Subcutaneous adipose tissue (tissue), 4 donors: Measurements from ENCODE around the gene AP3B2. TPM values are rescaled to one million over a fixed set of nuclear protein-coding genes. Genes with fewer than 3 reads are reported as not detected.

Experiments used
- total RNA-seq, 4 donors: library from RNA; depleted of rRNA; stranded (reverse); fragments of >200 nt; gene quantifications; one replicate each; pipeline ENCODE4 v1.1.0, GENCODE V29; 2016
- TF ChIP-seq, protein P1 (sequence below): fragments of 450-650 bp; IDR thresholded peaks from one replicate; pipeline ENCODE4 v1.5.1; 2016; ENCODE audit warnings: low read depth, mild to moderate bottlenecking, control low read depth, antibody characterized with exemption, moderate library complexity

AP3B2 gene
- total RNA-seq, 4 donors from 2014 or later, result 0.82 to 3.4 (median 2.5) TPM

DNA sequence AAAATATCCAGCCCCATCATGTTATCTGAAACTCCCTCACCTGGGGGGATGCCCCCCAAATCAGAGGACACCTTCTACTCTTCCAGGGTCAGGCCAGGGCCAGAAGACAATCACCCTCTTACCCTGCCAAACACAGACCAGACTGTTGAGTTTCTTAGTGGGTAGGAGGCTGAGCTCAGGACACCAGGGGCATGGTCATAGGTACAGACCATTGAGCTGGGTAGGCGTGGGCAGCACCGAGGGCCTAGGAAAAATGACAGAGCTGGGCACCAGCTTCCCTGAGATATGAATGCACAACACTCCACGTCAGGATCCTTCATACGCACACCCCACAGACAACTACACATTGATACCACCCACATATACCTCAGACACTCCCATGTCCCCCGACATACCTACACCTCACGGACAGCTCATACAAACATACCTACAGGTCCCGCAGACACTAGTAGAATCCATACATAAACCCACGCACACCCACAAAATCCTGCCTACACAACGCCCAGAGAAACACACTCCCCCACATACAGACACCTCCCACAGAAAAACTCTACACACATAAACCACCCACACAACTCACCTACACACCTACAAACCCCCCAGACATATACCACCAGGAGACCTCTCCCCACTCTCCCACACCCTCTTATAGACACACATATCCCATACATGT lies 11.8 kb downstream of the AP3B2 start:
- TF ChIP-seq, protein P1, sequence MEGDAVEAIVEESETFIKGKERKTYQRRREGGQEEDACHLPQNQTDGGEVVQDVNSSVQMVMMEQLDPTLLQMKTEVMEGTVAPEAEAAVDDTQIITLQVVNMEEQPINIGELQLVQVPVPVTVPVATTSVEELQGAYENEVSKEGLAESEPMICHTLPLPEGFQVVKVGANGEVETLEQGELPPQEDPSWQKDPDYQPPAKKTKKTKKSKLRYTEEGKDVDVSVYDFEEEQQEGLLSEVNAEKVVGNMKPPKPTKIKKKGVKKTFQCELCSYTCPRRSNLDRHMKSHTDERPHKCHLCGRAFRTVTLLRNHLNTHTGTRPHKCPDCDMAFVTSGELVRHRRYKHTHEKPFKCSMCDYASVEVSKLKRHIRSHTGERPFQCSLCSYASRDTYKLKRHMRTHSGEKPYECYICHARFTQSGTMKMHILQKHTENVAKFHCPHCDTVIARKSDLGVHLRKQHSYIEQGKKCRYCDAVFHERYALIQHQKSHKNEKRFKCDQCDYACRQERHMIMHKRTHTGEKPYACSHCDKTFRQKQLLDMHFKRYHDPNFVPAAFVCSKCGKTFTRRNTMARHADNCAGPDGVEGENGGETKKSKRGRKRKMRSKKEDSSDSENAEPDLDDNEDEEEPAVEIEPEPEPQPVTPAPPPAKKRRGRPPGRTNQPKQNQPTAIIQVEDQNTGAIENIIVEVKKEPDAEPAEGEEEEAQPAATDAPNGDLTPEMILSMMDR, result no peak

DNA sequence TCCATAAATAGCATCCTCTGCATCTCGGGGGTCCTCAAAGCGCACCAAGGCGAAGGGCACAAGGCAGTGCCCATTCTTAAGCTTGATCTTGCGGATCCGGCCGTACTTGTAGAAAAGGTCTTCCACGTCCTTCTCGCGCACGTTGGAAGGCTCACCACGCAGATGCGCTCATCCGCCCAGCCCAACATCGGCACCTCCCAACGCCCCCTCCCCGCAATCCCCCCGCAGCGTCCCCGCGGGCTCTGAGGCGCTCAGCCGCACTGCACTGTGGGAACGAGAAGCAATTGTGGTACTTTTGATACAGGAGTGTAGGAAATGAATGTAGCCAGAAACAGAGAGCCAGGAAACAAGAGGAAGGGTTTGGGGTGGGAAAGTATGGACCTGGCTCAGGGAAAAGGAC lies 17.5 kb downstream of the AP3B2 start:
- TF ChIP-seq, protein P1, result no peak

DNA sequence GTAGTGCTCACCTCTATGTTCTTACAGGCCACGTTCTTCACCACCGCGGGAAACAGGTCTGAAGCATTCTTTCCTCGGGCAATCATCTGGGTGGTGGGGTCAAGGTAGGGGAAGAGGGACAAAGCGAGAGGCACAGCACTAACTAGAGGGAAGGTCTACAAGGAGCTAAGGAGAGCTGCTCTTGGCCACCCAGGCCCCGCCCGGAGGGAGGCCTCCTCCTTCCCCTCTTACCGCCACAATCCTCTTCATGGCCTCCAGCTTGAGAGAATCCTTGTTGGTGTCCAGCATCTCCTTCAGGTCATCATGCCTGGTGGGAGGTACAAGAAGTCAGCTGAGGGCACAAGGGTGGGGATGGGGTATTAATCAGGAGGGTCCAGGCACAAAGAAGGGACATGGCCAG lies 20.5 kb downstream of the AP3B2 start:
- TF ChIP-seq, protein P1, result no peak

DNA sequence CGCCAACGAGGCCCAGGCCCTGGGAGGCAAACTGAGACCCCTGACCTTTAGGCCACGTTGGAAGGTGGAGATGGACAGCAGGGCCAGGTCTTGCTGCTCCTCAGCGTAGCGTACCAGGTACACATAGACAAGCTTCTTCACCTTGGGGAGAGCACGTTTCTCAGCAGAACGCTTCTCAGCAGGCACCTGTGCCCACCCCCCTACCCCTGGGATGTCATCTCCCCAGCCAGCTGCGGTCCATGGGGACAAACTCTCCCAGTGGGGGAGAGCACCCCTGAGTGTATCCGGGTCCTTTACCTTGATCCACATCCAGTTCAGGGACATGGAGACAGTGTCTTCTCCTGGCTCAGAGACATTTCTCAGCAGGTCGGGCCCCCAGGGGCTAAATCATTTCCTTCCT lies 21.0 kb downstream of the AP3B2 start:
- TF ChIP-seq, protein P1, result no peak

DNA sequence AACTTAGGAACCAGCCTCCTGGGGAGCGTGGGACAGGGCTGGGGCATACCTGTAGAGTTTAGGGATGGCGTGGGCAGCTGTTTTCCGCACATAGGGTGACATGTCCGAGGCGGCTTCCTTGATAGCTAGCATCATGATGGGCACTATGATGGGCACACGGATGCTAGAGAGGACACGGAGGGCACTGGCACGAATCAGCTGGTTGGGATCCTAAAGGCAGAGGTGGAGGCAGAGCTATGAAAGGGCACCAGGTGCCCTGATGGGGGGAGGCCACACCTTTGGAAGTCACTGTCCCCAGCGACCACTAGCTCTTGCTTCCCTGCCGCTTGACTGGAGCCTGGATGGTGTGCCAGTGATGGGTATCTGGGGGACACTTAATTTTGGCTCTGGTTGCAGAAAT lies 28.3 kb downstream of the AP3B2 start:
- TF ChIP-seq, protein P1, result no peak

DNA sequence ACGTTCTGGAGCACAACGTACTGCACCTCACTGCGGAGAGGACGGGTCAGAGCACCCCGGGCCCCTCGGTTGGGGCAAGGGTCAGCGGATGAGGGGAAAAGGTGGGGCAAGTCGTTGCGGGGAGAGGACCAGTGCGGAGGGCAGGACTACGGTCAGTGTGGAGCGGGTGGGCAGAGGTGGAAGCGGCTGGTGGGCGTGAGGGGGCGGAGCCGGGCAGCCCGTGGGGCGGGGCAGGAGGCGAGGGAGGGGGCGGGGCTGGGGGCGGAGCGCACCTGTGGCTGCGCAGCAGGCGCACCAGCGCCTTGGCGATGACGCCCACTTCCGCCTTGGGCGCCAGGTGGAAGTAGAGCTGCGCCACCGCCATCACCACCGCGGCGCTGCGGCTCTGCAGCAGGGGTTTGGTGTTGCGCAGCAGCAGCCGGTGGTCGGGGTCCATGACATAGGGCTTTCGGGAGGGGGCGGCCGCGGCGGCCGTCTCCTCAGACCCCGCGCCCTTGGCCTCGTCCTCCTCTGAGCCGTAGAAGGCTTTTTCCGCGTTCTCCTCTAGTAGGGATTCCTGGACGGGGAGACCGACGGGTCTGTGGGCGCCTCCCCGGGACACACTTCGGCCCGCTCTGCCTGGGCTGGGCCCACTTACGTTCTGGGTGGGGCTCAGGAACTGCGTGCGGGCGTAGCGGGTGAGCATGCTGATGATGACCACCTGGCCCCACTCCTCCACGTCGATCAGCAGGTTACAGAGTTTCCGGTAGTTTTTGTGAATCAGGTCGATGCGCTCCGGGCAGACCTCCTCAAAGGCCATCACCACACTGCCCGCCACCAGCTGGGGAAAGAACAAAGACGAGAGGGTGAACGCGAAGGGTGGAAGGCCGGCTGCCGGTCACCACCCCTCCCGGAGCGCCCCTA lies 29.2 kb downstream of the AP3B2 start:
- TF ChIP-seq, protein P1, result no peak

DNA sequence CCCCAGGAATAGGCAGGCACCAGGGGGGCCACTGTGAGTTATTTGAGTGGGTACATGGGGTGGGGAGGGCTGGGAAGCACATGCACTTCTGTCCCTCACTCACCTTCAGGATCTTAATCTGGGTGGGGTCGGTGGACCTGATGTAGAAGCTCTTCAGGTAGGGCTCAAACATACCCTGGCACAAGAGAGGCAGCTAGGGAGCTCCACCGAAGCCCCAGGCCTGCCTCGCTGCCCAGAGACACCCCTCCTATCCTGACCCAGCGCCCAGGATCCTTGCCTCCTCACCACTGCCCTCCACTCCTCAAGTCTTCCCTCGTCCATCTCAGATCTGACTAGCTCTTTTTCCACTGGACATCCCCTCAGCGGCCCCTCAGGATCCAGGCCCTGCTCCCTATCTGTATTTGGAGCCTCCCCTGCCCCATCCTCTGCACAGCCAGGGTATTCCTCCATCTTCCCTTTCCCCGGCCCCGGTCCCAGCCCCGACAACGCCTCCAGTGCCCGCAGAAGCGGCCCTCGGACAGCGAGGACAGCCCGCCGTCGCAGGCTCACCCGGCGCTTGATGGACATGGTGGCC lies 30.0 kb downstream of the AP3B2 start:
- TF ChIP-seq, protein P1, result no peak
